K562 (cell line): Measurements from ENCODE around the gene CPEB1. TPM values are rescaled to one million over a fixed set of nuclear protein-coding genes. Genes with fewer than 3 reads are reported as not detected.

ENCODE experiments used
- ATAC-seq: fragments of 200-7000 bp; cut with Tn5 transposase; 3 replicates; pipeline ENCODE4 v1.9.1; 2020; ENCODE audit warnings: moderate library complexity
- BruUV-seq: library from RNA; stranded (reverse); fragments of 400-500 nt; replicated peaks from 2 replicates; lab custom pipeline; 2021; lab: Mats Ljungman, UMichigan
- CTCF ChIA-PET: fragments of 300-600 bp; formaldehyde crosslinking; extraction: SDS; loops from one replicate; lab custom pipeline; 2021; ENCODE audit warnings: low intra/inter-chr PET ratio; lab: Yijun Ruan, JAX
- POLR2A ChIA-PET: fragments of 300-600, 350-650 bp; sonication (Branson Sonifier 250); formaldehyde crosslinking; extraction: SDS; loops from one replicate; lab custom pipeline; 2021; ENCODE audit warnings: antibody characterized with exemption, inconsistent platforms; lab: Yijun Ruan, JAX
- DNase-seq, 4 experiments: peaks; one replicate each; pipeline versions ENCODE4 v3.0.0 to v3.0.0-alpha.2; 2011 to 2018; ENCODE audit warnings: low spot score in 3 of 4, mixed read lengths in 3 of 4; ENCODE audit errors: extremely low read depth in 1 of 4
- FAIRE-seq: peaks from 2 replicates; lab custom pipeline; 2011; peaks lifted over from hg19 to GRCh38; lab: Jason Lieb, UNC
- H2AFZ ChIP-seq: 2 replicates; pipeline ENCODE4 v1.6.0; 2011; ENCODE audit warnings: low read depth, low read length, control low read depth, inconsistent platforms
- H3K27ac ChIP-seq: fragments of 200-600 bp; 3 replicates; pipeline ENCODE4 v1.8.0; 2011; ENCODE audit warnings: low read depth, mild to moderate bottlenecking, control low read depth, inconsistent platforms, low read length, moderate library complexity, mixed read lengths; ENCODE audit errors: extremely low read depth
- H3K27me3 ChIP-seq, 2 experiments: fragments of 300-600 bp in 1 of 2; 2 replicates in 1 of 2; 3 replicates in 1 of 2; pipeline versions ENCODE4 v1.6.0 to v1.8.0; 2011; ENCODE audit warnings: inconsistent platforms in 2 of 2, low read length in 2 of 2, mild to moderate bottlenecking in 1 of 2, mixed read lengths in 1 of 2, moderate library complexity in 1 of 2; ENCODE audit not compliant: control insufficient read depth in 2 of 2, insufficient read depth in 2 of 2
- H3K36me3 ChIP-seq: fragments of 300-600 bp; 3 replicates; pipeline ENCODE4 v1.8.0; 2011; ENCODE audit warnings: mild to moderate bottlenecking, low read length, inconsistent platforms; ENCODE audit not compliant: control insufficient read depth, insufficient read depth
- H3K4me1 ChIP-seq, 2 experiments: fragments of 200-600 bp in 1 of 2; replicated peaks in 1 of 2; 2 replicates in 1 of 2; 3 replicates in 1 of 2; pipeline versions ENCODE4 v1.5.1 to v1.8.0; 2011; ENCODE audit warnings: inconsistent platforms in 2 of 2, low read length in 2 of 2, mild to moderate bottlenecking in 1 of 2, mixed read lengths in 1 of 2, moderate library complexity in 1 of 2; ENCODE audit not compliant: control insufficient read depth in 2 of 2, insufficient read depth in 2 of 2
- H3K4me2 ChIP-seq: 2 replicates; pipeline ENCODE4 v1.6.1; 2011; ENCODE audit warnings: low read length, control low read depth, inconsistent platforms, mixed read lengths; ENCODE audit not compliant: insufficient read depth
- H3K4me3 ChIP-seq: fragments of 200-600 bp; sonication (generic), shearing (Covaris generic); 2 replicates; pipeline ENCODE4 v1.5.1; 2016; ENCODE audit warnings: control low read depth, inconsistent platforms
- H3K79me2 ChIP-seq: fragments of 200-600 bp; 3 replicates; pipeline ENCODE4 v1.8.0; 2011; ENCODE audit warnings: low read length, inconsistent platforms; ENCODE audit not compliant: control insufficient read depth, insufficient read depth
- H3K9ac ChIP-seq, 2 experiments: 2 replicates each; pipeline versions ENCODE4 v1.6.0 to v1.6.1; 2011; ENCODE audit warnings: low read depth in 2 of 2, low read length in 2 of 2, control low read depth in 1 of 2, inconsistent platforms in 1 of 2, mild to moderate bottlenecking in 1 of 2, mixed read lengths in 1 of 2; ENCODE audit not compliant: insufficient read depth in 1 of 2
- H3K9me1 ChIP-seq: one replicate; pipeline ENCODE4 v1.6.0; 2011; ENCODE audit warnings: inconsistent platforms, mild to moderate bottlenecking, low read length, moderate library complexity; ENCODE audit not compliant: control insufficient read depth, insufficient read depth
- H3K9me3 ChIP-seq: replicated peaks from 2 replicates; pipeline ENCODE4 v1.5.1; 2011; ENCODE audit warnings: low read depth, low read length, inconsistent platforms; ENCODE audit not compliant: control insufficient read depth, insufficient read depth
- H4K20me1 ChIP-seq: replicated peaks from 2 replicates; pipeline ENCODE4 v1.6.1; 2011; ENCODE audit warnings: low read length, inconsistent platforms, mixed read lengths; ENCODE audit not compliant: control insufficient read depth, insufficient read depth
- FOXO4 ChIP-seq: fragments of 450-650 bp; formaldehyde crosslinking; IDR thresholded peaks from 2 replicates; pipeline ENCODE4 v1.4.0; 2020; ENCODE audit warnings: mild to moderate bottlenecking, moderate library complexity
- MAFK ChIP-seq: IDR thresholded peaks from 2 replicates; pipeline ENCODE4 v1.6.1; 2011; ENCODE audit warnings: low read length, improper control_type of control experiment
- WGBS: fragments of 100-300 bp; shearing (Covaris generic); methylation state at CpG from one replicate; pipeline ENCODE4 v1.1.6; 2016; ENCODE audit warnings: low coverage, mixed read lengths; ENCODE audit not compliant: insufficient coverage; ENCODE audit errors: missing lambda C conversion rate; 5-methylcytosine and 5-hydroxymethylcytosine counted together
- in situ Hi-C: fragments of 300-500 bp; cut with MboI; formaldehyde crosslinking; loops from 4 replicates; pipeline ENCODE4 v1.15.0; 2018; ENCODE audit warnings: inconsistent platforms, mixed read lengths
- intact Hi-C: fragments of 100-400 bp; cut with micrococcal nuclease; formaldehyde crosslinking; loops from 2 replicates; pipeline ENCODE4 v1.14.2; 2022
- polyA plus RNA-seq, 8 experiments: library from polyadenylated mRNA; depleted of rRNA in 4 of 8; stranded (reverse) in 5 of 8; unstranded in 3 of 8; fragments of >200 nt; fragmentation: Nextera tagmentation in 2 of 8; fragmentation: Illumina TruSeq in 1 of 8; extraction: Ambion mirVana in 2 of 8; extraction: Trizol in 1 of 8; gene quantifications; 2 replicates each; pipeline versions ENCODE4 v1.2.1 to v1.2.3, GENCODE V29; 2011 to 2014; ENCODE audit warnings: inconsistent platforms in 1 of 8, missing spikeins in 1 of 8
- total RNA-seq, 7 experiments: library from RNA; depleted of rRNA in 6 of 7; stranded (reverse); fragments of >200 nt in 6 of 7; fragmentation: Illumina TruSeq in 2 of 7; extraction: Trizol in 2 of 7; gene quantifications; 2 replicates each; pipeline versions ENCODE4 v1.2.1 to v1.2.3, GENCODE V29; 2011 to 2021; ENCODE audit warnings: low replicate concordance in 1 of 7

Gene CPEB1
- total and polyA plus RNA-seq, 9 of the 15 experiments (the other 6 are each of a cell fraction or from before 2014, with no cell fraction given): 2.2 to 13.4 (median 9.7) TPM

- no peak overlapping the region for H3K27ac ChIP-seq
- no peak for ATAC-seq
These were observed 88.7 kb downstream of the CPEB1 start for GRCh38 chr15:82558502-82558901.

More at GRCh38 chr15:82558502-82558901, 88.7 kb downstream of the CPEB1 start:
- no peak for TF ChIP-seq MAFK
- no peak for TF ChIP-seq FOXO4
- Histone ChIP-seq H3K9me3 (no peaks in the 10 kb centered on the region), H2AFZ (no peak overlapping the region), H3K9ac (no peak overlapping the region), H4K20me1 (no peaks in the 10 kb centered on the region; the same call in 1 of the 2 replicates), H3K9me1 (no peaks in the 10 kb centered on the region), H3K4me3 (no peak overlapping the region), H3K4me1 (no peaks in the 10 kb centered on the region), H3K79me2 (no peaks in the 10 kb centered on the region), H3K4me2 (no peak overlapping the region), H3K36me3 (peaks cover 55% of the 10 kb centered on the region), H3K27me3 (no peaks in the 10 kb centered on the region)
- no TSS peak for BruUV-seq
- intact Hi-C loops: no loop called here
- WGBS: 4% methylated on average over 1 of the region's 1 CpG
- ChIA-PET POLR2A (interaction anchor here (12.0 kb wide), 1 partner anchor 18 kb away, joined by 95 read pairs; the partner anchor contains the start of gene RPS17), CTCF (no interaction called here)
- in situ Hi-C loops: no loop called here
- no peak for FAIRE-seq
- no peak for DNase-seq
